Measurements from ENCODE around the gene MX2. TPM values are rescaled to one million over a fixed set of nuclear protein-coding genes. Genes with fewer than 3 reads are reported as not detected.

MX2 gene
- total and polyA plus RNA-seq, 9 of the 15 experiments (the other 6 are each of a cell fraction or from before 2014, with no cell fraction given), result 0.10 to 0.95 (median 0.47) TPM; not detected in 1

DNA sequence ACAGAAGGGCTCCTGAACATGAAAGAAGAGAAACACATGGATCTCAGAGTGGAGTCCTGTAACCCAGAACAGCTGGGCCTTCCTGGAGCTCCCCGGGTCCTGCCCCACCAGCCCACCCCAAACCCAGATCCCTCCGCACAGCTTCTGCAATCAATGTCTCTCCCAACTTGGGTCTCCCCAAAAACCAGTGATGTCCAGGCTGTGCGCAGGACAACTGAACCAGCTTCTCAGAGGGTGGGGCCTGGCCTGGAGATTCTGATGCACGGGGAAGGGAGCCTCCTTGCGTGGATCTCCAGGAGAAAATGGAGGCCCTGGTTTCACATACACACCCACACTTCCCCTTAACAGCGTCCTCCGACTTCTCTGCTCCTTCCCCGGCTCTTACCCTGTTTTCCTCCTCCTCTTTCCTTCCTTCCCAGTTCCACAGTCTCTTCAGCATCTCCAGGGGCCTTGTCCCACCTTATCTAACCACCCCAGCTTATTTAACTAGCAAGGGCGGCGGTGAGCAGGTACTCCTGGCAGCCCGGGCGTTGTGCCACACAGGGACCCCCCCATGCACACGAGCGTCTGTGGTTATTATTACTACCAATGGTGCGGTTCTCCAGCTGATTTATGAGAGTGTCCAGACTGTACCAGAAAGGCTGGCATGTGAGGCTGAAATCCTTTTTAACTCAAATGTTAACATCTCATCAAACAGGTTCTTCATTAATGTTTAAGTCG is 11.2 kb upstream of the MX2 start (continued):
- TF ChIP-seq FOXJ2 (tag; IDR thresholded peaks at IDR 0.05), result no peak
- TF ChIP-seq TAF1 (IDR thresholded peaks at IDR 0.05; ENCODE audit: control insufficient read depth, extremely low read depth, insufficient read depth, low read length, severe bottlenecking), result no peak
- TF ChIP-seq, protein P1, sequence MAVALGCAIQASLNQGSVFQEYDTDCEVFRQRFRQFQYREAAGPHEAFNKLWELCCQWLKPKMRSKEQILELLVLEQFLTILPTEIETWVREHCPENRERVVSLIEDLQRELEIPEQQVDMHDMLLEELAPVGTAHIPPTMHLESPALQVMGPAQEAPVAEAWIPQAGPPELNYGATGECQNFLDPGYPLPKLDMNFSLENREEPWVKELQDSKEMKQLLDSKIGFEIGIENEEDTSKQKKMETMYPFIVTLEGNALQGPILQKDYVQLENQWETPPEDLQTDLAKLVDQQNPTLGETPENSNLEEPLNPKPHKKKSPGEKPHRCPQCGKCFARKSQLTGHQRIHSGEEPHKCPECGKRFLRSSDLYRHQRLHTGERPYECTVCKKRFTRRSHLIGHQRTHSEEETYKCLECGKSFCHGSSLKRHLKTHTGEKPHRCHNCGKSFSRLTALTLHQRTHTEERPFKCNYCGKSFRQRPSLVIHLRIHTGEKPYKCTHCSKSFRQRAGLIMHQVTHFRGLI (CRISPR knock-in tag; IDR thresholded peaks at IDR 0.05), result no peak

DNA sequence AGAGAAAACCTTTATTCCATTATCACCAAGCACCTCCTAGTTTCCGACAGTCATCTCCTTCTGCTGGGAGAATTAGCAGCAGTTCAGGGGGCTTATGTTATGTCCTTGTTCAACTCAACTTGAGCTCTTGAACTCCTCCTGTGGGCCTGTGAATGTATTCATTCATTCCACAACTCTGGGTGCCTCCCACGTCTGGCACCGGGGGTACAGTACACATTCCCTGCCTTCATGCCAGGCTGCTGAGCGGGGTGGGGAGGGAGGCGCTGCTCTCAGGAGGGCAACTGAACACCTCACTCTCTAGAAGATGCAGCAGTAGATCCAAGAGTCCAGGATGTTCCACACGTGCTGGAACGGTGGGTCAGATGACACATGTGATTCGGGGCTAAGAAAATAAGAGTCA is 4.3 kb upstream of the MX2 start:
- no peak overlapping the region for H3K9ac ChIP-seq (ENCODE audit: insufficient read depth in 1 of 2, low read depth in 2 of 2, low read length in 2 of 2)
- H3K9me3 ChIP-seq (replicated peaks; ENCODE audit: control insufficient read depth, insufficient read depth, low read depth, low read length), result no peaks in the 10 kb centered on the region
- H3K79me2 ChIP-seq (ENCODE audit: control insufficient read depth, insufficient read depth, low read length), result no peaks in the 10 kb centered on the region
- H3K27me3 ChIP-seq (ENCODE audit: control insufficient read depth in 2 of 2, insufficient read depth in 2 of 2, low read length in 2 of 2), result peaks cover 12 to 29% of the 10 kb centered on the region in 2 experiments; a peak in 4 of 5 replicates
- DNase-seq (ENCODE audit: extremely low read depth in 1 of 4, low spot score in 3 of 4) (no peak), ATAC-seq (no peak), FAIRE-seq (no peak)
- H3K4me3 ChIP-seq, result no peak overlapping the region
- H2AFZ ChIP-seq (ENCODE audit: low read depth, low read length), result no peak overlapping the region
- H3K4me2 ChIP-seq (ENCODE audit: insufficient read depth, low read length), result no peak overlapping the region
- ChIA-PET CTCF (ENCODE audit: low intra/inter-chr PET ratio) (no interaction called here), POLR2A (interaction anchor here (1.0 kb wide), 1 partner anchor 7 kb away, joined by 3 read pairs; no protein-coding TSS in a partner anchor)
- H3K9me1 ChIP-seq (ENCODE audit: control insufficient read depth, insufficient read depth, low read length), result no peaks in the 10 kb centered on the region
- no TSS peak for BruUV-seq (replicated peaks)
- WGBS (ENCODE audit: insufficient coverage, low coverage, missing lambda C conversion rate), result 2% methylated on average over 8 of the region's 8 CpGs
- no peaks in the 10 kb centered on the region for H4K20me1 ChIP-seq (replicated peaks; ENCODE audit: control insufficient read depth, insufficient read depth, low read length)
- intact Hi-C loops (cut with micrococcal nuclease) (no loop called here), in situ Hi-C loops (cut with MboI) (no loop called here)
- no peaks in the 10 kb centered on the region for H3K36me3 ChIP-seq (ENCODE audit: control insufficient read depth, insufficient read depth, low read length)
- H3K4me1 ChIP-seq (replicated peaks in 1 of 2; ENCODE audit: control insufficient read depth in 2 of 2, insufficient read depth in 2 of 2, low read length in 2 of 2), result no peaks in the 10 kb centered on the region; a peak in 1 of 5 replicates
- H3K27ac ChIP-seq (ENCODE audit: extremely low read depth, low read depth, low read length), result no peak overlapping the region
- TF ChIP-seq ZNF830 (CRISPR knock-in tag; IDR thresholded peaks at IDR 0.05) (no peak), BACH1 (tag; IDR thresholded peaks at IDR 0.05) (no peak), POLR3A (IDR thresholded peaks at IDR 0.05; ENCODE audit: borderline replicate concordance, extremely low read depth, insufficient read depth, insufficient read length) (no peak)
- TF ChIP-seq, protein P2, sequence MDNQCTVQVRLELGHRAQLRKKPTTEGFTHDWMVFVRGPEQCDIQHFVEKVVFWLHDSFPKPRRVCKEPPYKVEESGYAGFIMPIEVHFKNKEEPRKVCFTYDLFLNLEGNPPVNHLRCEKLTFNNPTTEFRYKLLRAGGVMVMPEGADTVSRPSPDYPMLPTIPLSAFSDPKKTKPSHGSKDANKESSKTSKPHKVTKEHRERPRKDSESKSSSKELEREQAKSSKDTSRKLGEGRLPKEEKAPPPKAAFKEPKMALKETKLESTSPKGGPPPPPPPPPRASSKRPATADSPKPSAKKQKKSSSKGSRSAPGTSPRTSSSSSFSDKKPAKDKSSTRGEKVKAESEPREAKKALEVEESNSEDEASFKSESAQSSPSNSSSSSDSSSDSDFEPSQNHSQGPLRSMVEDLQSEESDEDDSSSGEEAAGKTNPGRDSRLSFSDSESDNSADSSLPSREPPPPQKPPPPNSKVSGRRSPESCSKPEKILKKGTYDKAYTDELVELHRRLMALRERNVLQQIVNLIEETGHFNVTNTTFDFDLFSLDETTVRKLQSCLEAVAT (IDR thresholded peaks at IDR 0.05), result no peak
- TF ChIP-seq, protein P3, sequence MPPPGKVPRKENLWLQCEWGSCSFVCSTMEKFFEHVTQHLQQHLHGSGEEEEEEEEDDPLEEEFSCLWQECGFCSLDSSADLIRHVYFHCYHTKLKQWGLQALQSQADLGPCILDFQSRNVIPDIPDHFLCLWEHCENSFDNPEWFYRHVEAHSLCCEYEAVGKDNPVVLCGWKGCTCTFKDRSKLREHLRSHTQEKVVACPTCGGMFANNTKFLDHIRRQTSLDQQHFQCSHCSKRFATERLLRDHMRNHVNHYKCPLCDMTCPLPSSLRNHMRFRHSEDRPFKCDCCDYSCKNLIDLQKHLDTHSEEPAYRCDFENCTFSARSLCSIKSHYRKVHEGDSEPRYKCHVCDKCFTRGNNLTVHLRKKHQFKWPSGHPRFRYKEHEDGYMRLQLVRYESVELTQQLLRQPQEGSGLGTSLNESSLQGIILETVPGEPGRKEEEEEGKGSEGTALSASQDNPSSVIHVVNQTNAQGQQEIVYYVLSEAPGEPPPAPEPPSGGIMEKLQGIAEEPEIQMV (tag; conservative IDR thresholded peaks at IDR 0.05; ENCODE audit: low read depth), result no peak

All from K562 (cell line).